CD14-positive monocyte (primary cell): ENCODE data around the gene WBP11. TPM values are rescaled to one million over a fixed set of nuclear protein-coding genes. Genes with fewer than 3 reads are reported as not detected.

Experiments used
- DNase-seq, 3 donors: peaks; one replicate each; pipeline ENCODE4 v3.0.0-alpha.2; 2011 to 2022
- H2AFZ ChIP-seq: 2 replicates; pipeline ENCODE4 v1.6.0; 2012; ENCODE audit warnings: mild to moderate bottlenecking, low read depth, low read length, inconsistent platforms; ENCODE audit not compliant: insufficient read depth, poor library complexity, severe bottlenecking
- H3K27ac ChIP-seq, 2 donors: 1 replicate in 1 of 2; 2 replicates in 1 of 2; pipeline ENCODE4 v1.5.1; 2012 to 2013; ENCODE audit warnings: low read length in 2 of 2, control low read depth in 1 of 2, inconsistent platforms in 1 of 2, low read depth in 1 of 2, mild to moderate bottlenecking in 1 of 2
- H3K27me3 ChIP-seq, 2 donors: one replicate each; pipeline versions ENCODE4 v1.6.0 to v1.6.1; 2011 to 2013; ENCODE audit warnings: low read length in 2 of 2; ENCODE audit not compliant: control insufficient read depth in 2 of 2, insufficient read depth in 2 of 2
- H3K36me3 ChIP-seq, 2 donors: replicated peaks in 1 of 2; 1 replicate in 1 of 2; 2 replicates in 1 of 2; pipeline versions ENCODE4 v1.5.1 to v1.6.1; 2012 to 2013; ENCODE audit warnings: low read length in 2 of 2, control low read depth in 1 of 2, inconsistent platforms in 1 of 2, mild to moderate bottlenecking in 1 of 2; ENCODE audit not compliant: insufficient read depth in 2 of 2, control insufficient read depth in 1 of 2
- H3K4me1 ChIP-seq, 2 donors: 1 replicate in 1 of 2; 2 replicates in 1 of 2; pipeline versions ENCODE4 v1.5.1 to v1.6.1; 2012 to 2013; ENCODE audit warnings: low read length in 2 of 2, control low read depth in 1 of 2, inconsistent platforms in 1 of 2, mild to moderate bottlenecking in 1 of 2, moderate library complexity in 1 of 2; ENCODE audit not compliant: insufficient read depth in 2 of 2, control insufficient read depth in 1 of 2
- H3K4me2 ChIP-seq: replicated peaks from 2 replicates; pipeline ENCODE3; 2012; ENCODE audit warnings: low read length, moderate library complexity, mild to moderate bottlenecking; ENCODE audit not compliant: poor library complexity, severe bottlenecking; ENCODE audit errors: extremely low read depth
- H3K4me3 ChIP-seq, 3 experiments: fragments of 200-600 bp in 1 of 3; sonication (generic) in 1 of 3; replicated peaks in 1 of 3; 1 replicate in 2 of 3; 2 replicates in 1 of 3; pipeline ENCODE4 v1.5.1; 2011 to 2013; ENCODE audit warnings: low read length in 3 of 3, mild to moderate bottlenecking in 3 of 3, control low read depth in 2 of 3, low read depth in 2 of 3, inconsistent platforms in 1 of 3, moderate library complexity in 1 of 3
- H3K79me2 ChIP-seq: 2 replicates; pipeline ENCODE4 v1.6.0; 2012; ENCODE audit warnings: mild to moderate bottlenecking, control low read depth, inconsistent platforms, low read length, moderate library complexity; ENCODE audit not compliant: insufficient read depth
- H3K9ac ChIP-seq: 2 replicates; pipeline ENCODE4 v1.6.0; 2017; ENCODE audit warnings: low read length, mild to moderate bottlenecking; ENCODE audit not compliant: insufficient read depth, poor library complexity, severe bottlenecking
- H3K9me3 ChIP-seq, 2 donors: replicated peaks in 1 of 2; 1 replicate in 1 of 2; 2 replicates in 1 of 2; pipeline versions ENCODE4 v1.5.1 to v1.6.1; 2012 to 2013; ENCODE audit warnings: low read length in 2 of 2, control low read depth in 1 of 2; ENCODE audit not compliant: control insufficient read depth in 1 of 2, insufficient read depth in 1 of 2
- H4K20me1 ChIP-seq: 2 replicates; pipeline ENCODE4 v1.6.0; 2012; ENCODE audit warnings: mild to moderate bottlenecking, low read length, control low read depth, moderate library complexity; ENCODE audit not compliant: insufficient read depth
- H3K27ac Mint-ChIP-seq, 7 donors: one replicate each; pipeline ENCODE4 v1.8.0; 2020; ENCODE audit warnings: mild to moderate bottlenecking in 7 of 7, mixed read lengths in 7 of 7, moderate library complexity in 6 of 7, inconsistent platforms in 2 of 7
- H3K27me3 Mint-ChIP-seq, 3 donors: one replicate each; pipeline ENCODE4 v1.8.0; 2021 to 2022; ENCODE audit warnings: low read depth in 3 of 3, mild to moderate bottlenecking in 3 of 3, mixed read lengths in 3 of 3, moderate library complexity in 3 of 3, inconsistent platforms in 1 of 3
- H3K36me3 Mint-ChIP-seq, 2 donors: one replicate each; pipeline ENCODE4 v1.8.0; 2020; ENCODE audit warnings: mixed read lengths in 2 of 2, inconsistent platforms in 1 of 2, mild to moderate bottlenecking in 1 of 2
- H3K4me1 Mint-ChIP-seq: one replicate; pipeline ENCODE4 v1.8.0; 2020; ENCODE audit warnings: mild to moderate bottlenecking, mixed read lengths
- H3K4me3 Mint-ChIP-seq, 2 donors: one replicate each; pipeline ENCODE4 v1.8.0; 2020; ENCODE audit warnings: mild to moderate bottlenecking in 2 of 2, mixed read lengths in 2 of 2, moderate library complexity in 1 of 2
- H3K9me3 Mint-ChIP-seq, 7 donors: one replicate each; pipeline ENCODE4 v1.8.0; 2020 to 2022; ENCODE audit warnings: mixed read lengths in 7 of 7, mild to moderate bottlenecking in 6 of 7, moderate library complexity in 6 of 7, inconsistent platforms in 2 of 7
- CTCF ChIP-seq: fragments of 200-600 bp; IDR thresholded peaks from one replicate; pipeline ENCODE4 v1.8.0; 2022; ENCODE audit warnings: antibody characterized with exemption, mild to moderate bottlenecking
- WGBS: methylation state at CpG from one replicate; pipeline ENCODE4 v1.1.5; 2013; ENCODE audit warnings: missing lambda C conversion rate; ENCODE audit not compliant: insufficient coverage; 5-methylcytosine and 5-hydroxymethylcytosine counted together
- intact Hi-C, 2 donors: fragments of 100-400 bp; cut with micrococcal nuclease; formaldehyde crosslinking; loops; one replicate each; pipeline versions ENCODE4 v1.15.0 to v1.15.1; 2023
- polyA plus RNA-seq, 3 donors: library from polyadenylated mRNA; depleted of rRNA in 1 of 3; unstranded in 2 of 3; stranded (reverse) in 1 of 3; fragments of 300-500 nt in 2 of 3; fragments of >200 nt in 1 of 3; fragmentation: Illumina TruSeq in 2 of 3; gene quantifications; 1 replicate in 2 of 3; 2 replicates in 1 of 3; pipeline ENCODE4 v1.2.3, GENCODE V29; 2012 to 2021

The WBP11 gene
- polyA plus RNA-seq, 3 donors, result 20.5 to 46.2 (median 29.2) TPM

- no CpG with 5 or more reads among the region's 2 CpGs for WGBS
- Histone ChIP-seq H3K4me2 (no peak overlapping the region), H3K9ac (no peak overlapping the region), H3K27ac (no peak overlapping the region), H3K9me3 (no peaks in the 10 kb centered on the region), H3K4me3 (no peak overlapping the region), H3K79me2 (no peaks in the 10 kb centered on the region), H4K20me1 (no peaks in the 10 kb centered on the region), H2AFZ (no peak overlapping the region), H3K4me1 (no peaks in the 10 kb centered on the region), H3K36me3 (no peaks in the 10 kb centered on the region), H3K27me3 (no peaks in the 10 kb centered on the region)
- H3K36me3 Mint-ChIP-seq, result no peaks in the 10 kb centered on the region
- H3K4me1 Mint-ChIP-seq, result no peaks in the 10 kb centered on the region
- H3K4me3 Mint-ChIP-seq, result no peak overlapping the region
- peaks cover 0 to 12% (median 3%) of the 10 kb centered on the region in 3 donors for H3K27me3 Mint-ChIP-seq
- intact Hi-C loops, result no loop called here
- H3K9me3 Mint-ChIP-seq, result peaks cover 0 to 2% (median 0%) of the 10 kb centered on the region in 7 donors
- TF ChIP-seq CTCF, result no peak
- DNase-seq, result no peak
- no peak overlapping the region for H3K27ac Mint-ChIP-seq
These were observed 23.8 kb upstream of the WBP11 start for GRCh38 chr12:14827043-14827442.

GRCh38 chr12:14826491-14826890, 23.2 kb upstream of the WBP11 start:
- H3K79me2 ChIP-seq, result no peaks in the 10 kb centered on the region
- no peaks in the 10 kb centered on the region for H3K27me3 ChIP-seq
- H3K4me2 ChIP-seq, result no peak overlapping the region
- Mint-ChIP-seq H3K4me3 (no peak overlapping the region), H3K4me1 (no peaks in the 10 kb centered on the region), H3K9me3 (peaks cover 0 to 2% (median 0%) of the 10 kb centered on the region in 7 donors), H3K27me3 (peaks cover 0 to 15% (median 3%) of the 10 kb centered on the region in 3 donors), H3K36me3 (no peaks in the 10 kb centered on the region), H3K27ac (peak overlapping the region in 1 of 7 donors; percentile 0)
- H4K20me1 ChIP-seq, result no peaks in the 10 kb centered on the region
- H3K36me3 ChIP-seq, result no peaks in the 10 kb centered on the region
- H3K4me3 ChIP-seq, result no peak overlapping the region
- no peak overlapping the region for H3K9ac ChIP-seq
- 98% methylated on average over 3 of the region's 5 CpGs for WGBS
- no peak overlapping the region for H2AFZ ChIP-seq
- intact Hi-C loops, result no loop called here
- no peak for DNase-seq
- no peak for TF ChIP-seq CTCF
- H3K9me3 ChIP-seq, result no peaks in the 10 kb centered on the region
- no peak overlapping the region for H3K27ac ChIP-seq
- no peaks in the 10 kb centered on the region for H3K4me1 ChIP-seq
